ENCODE results near the gene SIT1.

DNA sequence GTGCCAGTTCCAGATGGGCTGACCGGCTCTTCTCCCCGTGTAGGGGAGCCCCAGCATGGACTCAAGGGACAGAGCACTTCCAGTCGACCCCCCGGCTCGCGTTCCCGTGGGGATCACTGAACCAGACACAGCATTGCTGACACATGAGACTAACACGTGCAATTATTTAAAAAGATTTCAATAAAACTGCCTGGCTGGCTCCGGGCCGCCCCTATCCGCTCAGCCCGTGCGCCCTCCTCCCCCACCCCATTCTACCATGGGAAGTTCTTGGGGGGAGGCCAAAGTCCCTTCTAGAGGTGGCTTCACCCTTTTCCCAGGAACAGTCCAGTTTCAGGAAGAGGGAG is 40.9 kb downstream of the SIT1 start:
- TF ChIP-seq, protein P1, sequence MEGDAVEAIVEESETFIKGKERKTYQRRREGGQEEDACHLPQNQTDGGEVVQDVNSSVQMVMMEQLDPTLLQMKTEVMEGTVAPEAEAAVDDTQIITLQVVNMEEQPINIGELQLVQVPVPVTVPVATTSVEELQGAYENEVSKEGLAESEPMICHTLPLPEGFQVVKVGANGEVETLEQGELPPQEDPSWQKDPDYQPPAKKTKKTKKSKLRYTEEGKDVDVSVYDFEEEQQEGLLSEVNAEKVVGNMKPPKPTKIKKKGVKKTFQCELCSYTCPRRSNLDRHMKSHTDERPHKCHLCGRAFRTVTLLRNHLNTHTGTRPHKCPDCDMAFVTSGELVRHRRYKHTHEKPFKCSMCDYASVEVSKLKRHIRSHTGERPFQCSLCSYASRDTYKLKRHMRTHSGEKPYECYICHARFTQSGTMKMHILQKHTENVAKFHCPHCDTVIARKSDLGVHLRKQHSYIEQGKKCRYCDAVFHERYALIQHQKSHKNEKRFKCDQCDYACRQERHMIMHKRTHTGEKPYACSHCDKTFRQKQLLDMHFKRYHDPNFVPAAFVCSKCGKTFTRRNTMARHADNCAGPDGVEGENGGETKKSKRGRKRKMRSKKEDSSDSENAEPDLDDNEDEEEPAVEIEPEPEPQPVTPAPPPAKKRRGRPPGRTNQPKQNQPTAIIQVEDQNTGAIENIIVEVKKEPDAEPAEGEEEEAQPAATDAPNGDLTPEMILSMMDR (IDR thresholded peaks at IDR 0.05; ENCODE audit: low read length) = no peak
- TF ChIP-seq EZH2 (IDR thresholded peaks at IDR 0.05; ENCODE audit: borderline replicate concordance, low read length) = no peak
